Activated gamma-delta T cell treated with Interleukin-2 at 50 U/mL for 16 hours (primary cell): ENCODE results near the gene TMEM54.

ENCODE experiments used
- DNase-seq: peaks from one replicate; pipeline ENCODE4 v3.0.0-alpha.2; 2020

The TMEM54 gene

GRCh38 chr1:32900956-32901822 is at the start of gene TMEM54:
Gene TMEM54 (minus strand): TSS chr1:32901389. CDS start chr1:32901238, 151 bp downstream.
- DNase-seq: no peak

GRCh38 chr1:32949519-32949918 is 48.3 kb upstream of the TMEM54 start:
- DNase-seq: no peak

GRCh38 chr1:32948905-32949304 is 47.7 kb upstream of the TMEM54 start:
- no peak for DNase-seq

GRCh38 chr1:32948390-32948722 is 47.2 kb upstream of the TMEM54 start:
- DNase-seq: no peak

GRCh38 chr1:32947669-32948389 is 46.6 kb upstream of the TMEM54 start:
- no peak for DNase-seq

GRCh38 chr1:32946413-32946812 is 45.2 kb upstream of the TMEM54 start:
- DNase-seq: no peak

GRCh38 chr1:32944180-32944579 is 43.0 kb upstream of the TMEM54 start:
- no peak for DNase-seq

- no peak for DNase-seq
Observed at GRCh38 chr1:32939655-32940371, 38.6 kb upstream of the TMEM54 start.

- DNase-seq: no peak
Observed at GRCh38 chr1:32937061-32937460, 35.9 kb upstream of the TMEM54 start.

- no peak for DNase-seq
Observed at GRCh38 chr1:32934535-32934934, 33.3 kb upstream of the TMEM54 start.

- DNase-seq: no peak
Observed at GRCh38 chr1:32933742-32934322, 32.6 kb upstream of the TMEM54 start.

GRCh38 chr1:32931760-32932159 is 30.6 kb upstream of the TMEM54 start:
- DNase-seq: no peak

- DNase-seq: no peak
Observed at GRCh38 chr1:32929366-32929765, 28.2 kb upstream of the TMEM54 start.

GRCh38 chr1:32928715-32929114 is 27.5 kb upstream of the TMEM54 start:
- DNase-seq: no peak

GRCh38 chr1:32928285-32928684 is 27.1 kb upstream of the TMEM54 start:
- no peak for DNase-seq

GRCh38 chr1:32927441-32927840 is 26.3 kb upstream of the TMEM54 start:
- DNase-seq: no peak

- no peak for DNase-seq
Observed at GRCh38 chr1:32926562-32926961, 25.4 kb upstream of the TMEM54 start.

GRCh38 chr1:32925403-32926162 is 24.4 kb upstream of the TMEM54 start:
- no peak for DNase-seq

- no peak for DNase-seq
Observed at GRCh38 chr1:32924881-32925344, 23.7 kb upstream of the TMEM54 start.

GRCh38 chr1:32920833-32921232 is 19.6 kb upstream of the TMEM54 start:
- no peak for DNase-seq

GRCh38 chr1:32919811-32920733 is 18.9 kb upstream of the TMEM54 start:
- DNase-seq: no peak
